GM19467 (cell line): Measurements from ENCODE around the gene WWC1.
A peak's percentile ranks its signal among the peaks of the same experiment; 100 is the strongest.
"Not testable (repeated sequence)": the region's sequence is repeated elsewhere in the genome, so short reads cannot be mapped to it uniquely, and the experiment has no call there.

Source experiments
- ATAC-seq: cut with Tn5 transposase; IDR thresholded peaks from one replicate; pipeline ENCODE4 v1.9.1; 2021; ENCODE audit warnings: mild to moderate bottlenecking, moderate library complexity; ENCODE audit not compliant: unreplicated experiment

Gene WWC1

GRCh38 chr5:168307925-168308584, 16.6 kb downstream of the WWC1 start:
- ATAC-seq = no peak

- ATAC-seq = no peak
These were observed 17.6 kb downstream of the WWC1 start for GRCh38 chr5:168308976-168309598.

- not testable (repeated sequence) for ATAC-seq
These were observed 19.1 kb downstream of the WWC1 start for GRCh38 chr5:168310541-168310940.

- no peak for ATAC-seq
These were observed 19.7 kb downstream of the WWC1 start for GRCh38 chr5:168311061-168311566.

GRCh38 chr5:168312606-168313295, 21.3 kb downstream of the WWC1 start:
- ATAC-seq = no peak

GRCh38 chr5:168313596-168314204, 22.3 kb downstream of the WWC1 start:
- no peak for ATAC-seq

- ATAC-seq = no peak
These were observed 23.4 kb downstream of the WWC1 start for GRCh38 chr5:168314735-168315411.

GRCh38 chr5:168315416-168316138, 24.1 kb downstream of the WWC1 start:
- no peak for ATAC-seq

GRCh38 chr5:168316139-168316578, 24.7 kb downstream of the WWC1 start:
- ATAC-seq = no peak

- no peak for ATAC-seq
These were observed 25.7 kb downstream of the WWC1 start for GRCh38 chr5:168317096-168317520.

- no peak for ATAC-seq
These were observed 26.2 kb downstream of the WWC1 start for GRCh38 chr5:168317521-168318147.

GRCh38 chr5:168318240-168318639, 26.8 kb downstream of the WWC1 start:
- no peak for ATAC-seq

- no peak for ATAC-seq
These were observed 28.3 kb downstream of the WWC1 start for GRCh38 chr5:168319774-168320173.

GRCh38 chr5:168320805-168321204, 29.4 kb downstream of the WWC1 start:
- ATAC-seq = no peak

GRCh38 chr5:168324859-168325630, 33.6 kb downstream of the WWC1 start:
- ATAC-seq = no peak

GRCh38 chr5:168327019-168327421, 35.6 kb downstream of the WWC1 start:
- no peak for ATAC-seq

- no peak for ATAC-seq
These were observed 36.0 kb downstream of the WWC1 start for GRCh38 chr5:168327451-168327850.

- no peak for ATAC-seq
These were observed 36.5 kb downstream of the WWC1 start for GRCh38 chr5:168327994-168328393.

- peak; percentile 58 for ATAC-seq
These were observed 37.4 kb downstream of the WWC1 start for GRCh38 chr5:168328814-168329213.
